Spleen (tissue), 11 donors: ENCODE measurements around the gene MS4A6E. TPM values are rescaled to one million over a fixed set of nuclear protein-coding genes. Genes with fewer than 3 reads are reported as not detected.
"Not testable (repeated sequence)": the region's sequence is repeated elsewhere in the genome, so short reads cannot be mapped to it uniquely, and the experiment has no call there.

ENCODE experiments used
- DNase-seq: peaks from one replicate; pipeline ENCODE4 v3.0.0-alpha.2; 2020
- H3K27ac ChIP-seq, 8 donors: fragments of 200-600 bp; sonication (generic) in 7 of 8; 1 replicate in 4 of 8; 2 replicates in 4 of 8; pipeline versions ENCODE4 v1.5.0 to v1.8.0; 2016 to 2021; ENCODE audit warnings: inconsistent platforms in 4 of 8, mild to moderate bottlenecking in 4 of 8, moderate library complexity in 1 of 8
- H3K27me3 ChIP-seq, 7 donors: fragments of 200-600 bp; sonication (generic) in 6 of 7; replicated peaks in 1 of 7; 1 replicate in 4 of 7; 2 replicates in 3 of 7; pipeline versions ENCODE4 v1.5.0 to v1.8.0; 2016 to 2021; ENCODE audit warnings: inconsistent platforms in 3 of 7, mild to moderate bottlenecking in 1 of 7
- H3K36me3 ChIP-seq, 6 donors: fragments of 200-600 bp; sonication (generic) in 5 of 6; 1 replicate in 4 of 6; 2 replicates in 2 of 6; pipeline versions ENCODE4 v1.5.0 to v1.8.0; 2016 to 2021; ENCODE audit warnings: inconsistent platforms in 2 of 6
- H3K4me1 ChIP-seq, 6 donors: fragments of 200-600 bp; sonication (generic) in 5 of 6; 1 replicate in 3 of 6; 2 replicates in 3 of 6; pipeline versions ENCODE4 v1.5.0 to v1.8.0; 2016 to 2021; ENCODE audit warnings: inconsistent platforms in 3 of 6
- H3K4me3 ChIP-seq, 8 donors: fragments of 200-600 bp; sonication (generic) in 7 of 8; 1 replicate in 4 of 8; 2 replicates in 4 of 8; pipeline versions ENCODE4 v1.5.0 to v1.8.0; 2016 to 2021; ENCODE audit warnings: inconsistent platforms in 4 of 8, mild to moderate bottlenecking in 4 of 8, moderate library complexity in 2 of 8
- H3K9me3 ChIP-seq, 8 donors: fragments of 200-600 bp; sonication (generic) in 7 of 8; 1 replicate in 4 of 8; 2 replicates in 4 of 8; pipeline versions ENCODE4 v1.5.0 to v1.8.0; 2016 to 2021; ENCODE audit warnings: inconsistent platforms in 4 of 8
- CTCF ChIP-seq, 11 experiments: fragments of 200-600 bp in 7 of 11; fragments of 450-650 bp in 4 of 11; sonication (generic) in 4 of 11; IDR thresholded peaks in 8 of 11; conservative IDR thresholded peaks in 3 of 11; 1 replicate in 7 of 11; 2 replicates in 4 of 11; pipeline versions ENCODE4 v1.4.0 to v1.8.0; 2016 to 2021; ENCODE audit warnings: antibody characterized with exemption in 11 of 11, inconsistent platforms in 4 of 11, mild to moderate bottlenecking in 1 of 11
- POLR2A ChIP-seq, 3 donors: fragments of 450-650 bp; IDR thresholded peaks; one replicate each; pipeline ENCODE4 v1.5.1; 2017; ENCODE audit warnings: antibody characterized with exemption in 3 of 3, mild to moderate bottlenecking in 1 of 3
- POLR2AphosphoS5 ChIP-seq, 3 donors: sonication (generic); formaldehyde crosslinking; IDR thresholded peaks; one replicate each; pipeline ENCODE4 v1.5.1; 2017; ENCODE audit warnings: antibody characterized with exemption in 3 of 3
- WGBS, 5 donors: extraction: QIAGEN DNeasy Blood & Tissue Kit in 3 of 5; methylation state at CpG; one replicate each; pipeline versions ENCODE4 v1.1.5 to v1.1.7; 2013 to 2018; 5-methylcytosine and 5-hydroxymethylcytosine counted together
- intact Hi-C: fragments of 100-400 bp; cut with DNase I; formaldehyde crosslinking; loops from one replicate; pipeline ENCODE4 v1.15.0; 2023; ENCODE audit warnings: low total_unique reads
- polyA plus RNA-seq, 3 donors: library from polyadenylated mRNA; stranded (reverse); fragments of 200-250 nt; gene quantifications; one replicate each; pipeline ENCODE4 v1.2.1, GENCODE V29; 2013
- total RNA-seq, 7 donors: library from RNA; depleted of rRNA in 3 of 7; stranded (reverse); fragments of >200 nt in 3 of 7; fragmentation: NEBNext Ultra II Directional in 4 of 7; extraction: Animal tissue kit (Norgen Biotek cat#: 25700) in 4 of 7; gene quantifications; one replicate each; pipeline versions ENCODE4 v1.1.0 to v1.2.1, GENCODE V29; 2016 to 2021
- donor health status: healthy with polysubstance abuse.
- donor health status: DM: no; HTN: no; CAD: no; lungs with moderate emphysema.
- donor health status: DM: no; HTN: no; CAD: no.
- donor health status: Bipolar disorder and iron deficiency.
- donor health status: healthy.
- donor health status: DM: no; HTN: no; CAD: no.
- donor health status: DM: yes; HTN: yes; CAD: no.

MS4A6E gene
- total and polyA plus RNA-seq, 10 donors, result 0.65 to 128 (median 4.8) TPM; not detected in 1

GRCh38 chr11:60288531-60288930, 38.5 kb upstream of the MS4A6E start:
- Histone ChIP-seq H3K36me3 (no peaks in the 10 kb centered on the region), H3K9me3 (peaks cover 0 to 3% (median 0%) of the 10 kb centered on the region in 8 donors), H3K27me3 (no peaks in the 10 kb centered on the region), H3K27ac (no peak overlapping the region), H3K4me1 (peaks cover 0 to 6% (median 0%) of the 10 kb centered on the region in 6 donors), H3K4me3 (no peak overlapping the region)
- TF ChIP-seq CTCF (IDR thresholded peaks at IDR 0.05 in 8 of 11, conservative IDR thresholded peaks at IDR 0.05 in 3 of 11) (no peak), POLR2A (IDR thresholded peaks at IDR 0.05) (no peak), POLR2AphosphoS5 (IDR thresholded peaks at IDR 0.05) (no peak)
- intact Hi-C loops, result no loop called here
- no peak for DNase-seq
- WGBS, 5 donors, result 89 to 95% (median 92%) methylated on average over 1 of the region's 1 CpG

GRCh38 chr11:60292145-60292544, 34.9 kb upstream of the MS4A6E start:
- DNase-seq, result no peak
- Histone ChIP-seq H3K36me3 (no peaks in the 10 kb centered on the region), H3K9me3 (peaks cover 0 to 3% (median 0%) of the 10 kb centered on the region in 8 donors), H3K4me1 (no peaks in the 10 kb centered on the region), H3K27ac (peak overlapping the region in 1 of 8 donors; percentile 12), H3K4me3 (no peak overlapping the region), H3K27me3 (no peaks in the 10 kb centered on the region)
- intact Hi-C loops, result no loop called here
- TF ChIP-seq CTCF (IDR thresholded peaks at IDR 0.05 in 8 of 11, conservative IDR thresholded peaks at IDR 0.05 in 3 of 11) (no peak), POLR2AphosphoS5 (IDR thresholded peaks at IDR 0.05) (no peak), POLR2A (IDR thresholded peaks at IDR 0.05) (no peak)
- 48 to 86% (median 78%) methylated on average over 2 of the region's 2 CpGs for WGBS, 5 donors

GRCh38 chr11:60301178-60301577, 25.9 kb upstream of the MS4A6E start:
- Histone ChIP-seq H3K4me1 (no peaks in the 10 kb centered on the region), H3K27ac (no peak overlapping the region), H3K27me3 (no peaks in the 10 kb centered on the region), H3K4me3 (no peak overlapping the region), H3K9me3 (no peaks in the 10 kb centered on the region), H3K36me3 (peaks cover 0 to 35% (median 0%) of the 10 kb centered on the region in 6 donors)
- DNase-seq, result no peak
- WGBS, 5 donors, result 78 to 95% (median 89%) methylated on average over 3 of the region's 3 CpGs
- intact Hi-C loops, result no loop called here
- TF ChIP-seq POLR2AphosphoS5 (IDR thresholded peaks at IDR 0.05), result no peak
- no peak for TF ChIP-seq CTCF (IDR thresholded peaks at IDR 0.05 in 8 of 11, conservative IDR thresholded peaks at IDR 0.05 in 3 of 11)
- TF ChIP-seq POLR2A (IDR thresholded peaks at IDR 0.05), result no peak

- DNase-seq, H3K9me3 ChIP-seq, H3K4me1 ChIP-seq, H3K4me3 ChIP-seq, H3K27ac ChIP-seq, intact Hi-C loops, H3K27me3 ChIP-seq: not testable (repeated sequence)
- WGBS, 5 donors, result 84 to 95% (median 90%) methylated on average over 6 of the region's 6 CpGs
- H3K36me3 ChIP-seq, result peaks cover 0 to 42% (median 0%) of the 10 kb centered on the region in 6 donors
Measured at GRCh38 chr11:60301884-60302283, 25.2 kb upstream of the MS4A6E start.

- TF ChIP-seq POLR2AphosphoS5 (IDR thresholded peaks at IDR 0.05) (no peak), CTCF (IDR thresholded peaks at IDR 0.05 in 8 of 11, conservative IDR thresholded peaks at IDR 0.05 in 3 of 11) (no peak), POLR2A (IDR thresholded peaks at IDR 0.05) (no peak)
- intact Hi-C loops, result no loop called here
- WGBS, 5 donors, result 79 to 84% (median 81%) methylated on average over 5 of the region's 5 CpGs
- Histone ChIP-seq H3K4me3 (no peak overlapping the region), H3K27me3 (no peaks in the 10 kb centered on the region), H3K27ac (no peak overlapping the region), H3K36me3 (peaks cover 0 to 58% (median 0%) of the 10 kb centered on the region in 6 donors), H3K9me3 (no peaks in the 10 kb centered on the region), H3K4me1 (no peaks in the 10 kb centered on the region)
- DNase-seq, result no peak
Measured at GRCh38 chr11:60303661-60304060, 23.4 kb upstream of the MS4A6E start.
